AG09309 (cell line): ENCODE data around the gene STUM.
"Not testable (repeated sequence)": the region's sequence is repeated elsewhere in the genome, so short reads cannot be mapped to it uniquely, and the experiment has no call there.

Experiments
- DNase-seq: peaks from one replicate; pipeline ENCODE4 v3.0.0-alpha.2; 2010; ENCODE audit warnings: low read depth
- H3K4me3 ChIP-seq: 2 replicates; pipeline ENCODE4 v1.5.1; 2011; ENCODE audit warnings: mild to moderate bottlenecking, low read depth, low read length, moderate library complexity; ENCODE audit not compliant: control insufficient read depth
- TF ChIP-seq, protein P1 (sequence below): IDR thresholded peaks from 2 replicates; pipeline ENCODE4 v1.5.1; 2011; ENCODE audit warnings: mild to moderate bottlenecking, low read depth, low read length, inconsistent platforms; ENCODE audit not compliant: insufficient read depth, control insufficient read depth; ENCODE audit errors: missing control alignments

Gene STUM

GRCh38 chr1:226548256-226549093 is at the start of gene STUM:
Gene STUM (plus strand): TSS chr1:226548764. CDS start chr1:226548905, 141 bp downstream.
- peak within 1 kb of the TSS; percentile 7 for H3K4me3 ChIP-seq
- no peak for DNase-seq
- TF ChIP-seq, protein P1, sequence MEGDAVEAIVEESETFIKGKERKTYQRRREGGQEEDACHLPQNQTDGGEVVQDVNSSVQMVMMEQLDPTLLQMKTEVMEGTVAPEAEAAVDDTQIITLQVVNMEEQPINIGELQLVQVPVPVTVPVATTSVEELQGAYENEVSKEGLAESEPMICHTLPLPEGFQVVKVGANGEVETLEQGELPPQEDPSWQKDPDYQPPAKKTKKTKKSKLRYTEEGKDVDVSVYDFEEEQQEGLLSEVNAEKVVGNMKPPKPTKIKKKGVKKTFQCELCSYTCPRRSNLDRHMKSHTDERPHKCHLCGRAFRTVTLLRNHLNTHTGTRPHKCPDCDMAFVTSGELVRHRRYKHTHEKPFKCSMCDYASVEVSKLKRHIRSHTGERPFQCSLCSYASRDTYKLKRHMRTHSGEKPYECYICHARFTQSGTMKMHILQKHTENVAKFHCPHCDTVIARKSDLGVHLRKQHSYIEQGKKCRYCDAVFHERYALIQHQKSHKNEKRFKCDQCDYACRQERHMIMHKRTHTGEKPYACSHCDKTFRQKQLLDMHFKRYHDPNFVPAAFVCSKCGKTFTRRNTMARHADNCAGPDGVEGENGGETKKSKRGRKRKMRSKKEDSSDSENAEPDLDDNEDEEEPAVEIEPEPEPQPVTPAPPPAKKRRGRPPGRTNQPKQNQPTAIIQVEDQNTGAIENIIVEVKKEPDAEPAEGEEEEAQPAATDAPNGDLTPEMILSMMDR = no peak

DNA sequence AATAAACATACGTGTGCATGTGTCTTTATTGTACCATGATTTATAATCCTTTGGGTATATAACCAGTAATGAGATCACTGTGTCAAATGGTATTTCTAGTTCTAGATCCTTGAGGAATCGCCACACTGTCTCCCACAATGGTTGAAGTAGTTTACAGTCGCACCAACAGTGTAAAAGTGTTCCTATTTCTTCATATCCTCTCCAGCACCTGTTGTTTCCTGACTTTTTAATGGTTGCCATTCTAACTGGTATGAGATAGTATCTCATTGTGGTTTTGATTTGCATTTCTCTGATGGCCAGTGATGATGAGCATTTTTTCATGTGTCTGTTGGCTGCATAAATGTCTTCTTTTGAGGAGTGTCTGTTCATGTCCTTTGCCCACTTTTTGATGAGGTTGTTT is 48.9 kb upstream of the STUM start:
- not testable (repeated sequence) for DNase-seq, H3K4me3 ChIP-seq

DNA sequence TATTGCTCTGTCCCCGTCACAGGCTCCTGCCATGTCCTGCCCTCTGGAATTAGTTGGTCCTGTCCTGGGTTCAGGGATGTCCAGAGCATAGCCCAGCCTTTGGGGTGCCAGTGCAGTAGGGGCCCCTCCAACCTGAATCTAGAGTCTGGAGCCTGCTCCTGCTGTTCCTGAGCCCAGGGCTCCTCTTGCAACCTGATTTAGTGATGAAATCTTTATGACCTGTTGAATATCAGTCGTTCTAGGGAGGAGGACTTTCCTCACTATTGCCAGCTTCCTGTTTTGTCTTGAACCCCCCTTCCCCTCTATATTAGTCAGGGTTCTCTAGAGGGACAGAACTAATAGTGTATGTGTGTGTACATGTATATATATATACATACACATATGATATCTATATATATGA is 42.5 kb upstream of the STUM start:
- DNase-seq = no peak
- TF ChIP-seq, protein P1 = no peak

DNA sequence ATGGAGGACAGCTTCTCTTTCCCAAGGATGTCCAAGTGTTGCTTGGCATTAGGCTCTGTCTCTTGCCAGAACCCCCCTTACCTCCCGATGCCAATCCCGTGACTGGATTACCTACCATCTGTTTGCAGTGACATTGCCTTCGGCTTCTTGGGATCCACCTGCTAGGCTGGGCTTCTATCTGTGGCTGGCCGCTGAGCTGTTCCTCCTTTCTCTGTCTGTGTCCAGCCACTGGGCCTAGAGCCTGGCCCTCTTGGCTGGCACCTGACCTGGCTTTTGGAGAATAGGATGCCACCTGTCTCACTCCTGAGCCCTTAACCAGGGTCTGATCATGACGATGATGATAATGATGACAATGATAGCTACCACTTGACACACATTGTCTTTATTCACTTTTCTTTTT is 41.6 kb upstream of the STUM start:
- no peak overlapping the region for H3K4me3 ChIP-seq
- TF ChIP-seq, protein P1 = no peak
- DNase-seq = no peak

More for the DNA sequence above, 42.5 kb upstream of the STUM start:
- no peak overlapping the region for H3K4me3 ChIP-seq

DNA sequence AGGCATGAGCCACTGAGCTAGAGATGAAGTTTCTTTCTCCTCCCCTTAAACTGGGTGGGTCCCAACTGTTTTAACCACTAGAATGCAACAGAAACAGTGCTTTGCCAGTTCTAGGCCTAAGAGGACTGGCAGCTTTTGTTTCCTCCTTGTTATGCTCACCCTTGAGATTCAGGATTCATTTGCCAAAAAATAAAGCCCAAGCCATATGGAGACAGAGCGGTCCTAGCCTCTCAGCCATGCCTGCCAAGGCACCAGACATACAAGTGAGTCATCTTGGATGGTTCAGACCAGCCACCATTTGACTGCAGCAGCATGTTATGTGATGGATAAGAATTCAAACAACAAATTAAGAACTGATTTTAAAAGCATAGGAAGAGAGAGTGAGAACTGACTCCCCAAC is 38.1 kb upstream of the STUM start:
- H3K4me3 ChIP-seq = no peak overlapping the region
- no peak for DNase-seq
- TF ChIP-seq, protein P1 = no peak

DNA sequence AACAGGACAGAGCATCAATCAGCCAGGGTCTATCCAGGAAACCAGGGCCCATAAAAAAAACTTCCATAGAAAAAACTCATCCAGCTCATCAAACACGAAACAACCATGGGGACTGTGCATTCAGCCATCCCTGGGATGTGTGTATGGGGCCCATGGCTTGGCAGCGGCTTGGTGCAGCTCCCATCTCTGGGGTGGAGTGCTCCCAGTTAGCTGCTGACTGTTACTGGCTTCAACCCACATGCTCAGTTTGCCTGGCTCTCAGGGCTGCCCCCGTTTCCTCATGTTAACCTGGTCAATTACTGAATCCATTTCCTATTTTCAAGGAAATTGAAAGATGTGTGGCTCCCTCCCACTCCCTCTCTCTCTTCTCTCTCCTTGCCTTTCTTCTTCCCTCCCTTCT is 37.3 kb upstream of the STUM start:
- no peak overlapping the region for H3K4me3 ChIP-seq
- TF ChIP-seq, protein P1 = no peak
- DNase-seq = no peak

DNA sequence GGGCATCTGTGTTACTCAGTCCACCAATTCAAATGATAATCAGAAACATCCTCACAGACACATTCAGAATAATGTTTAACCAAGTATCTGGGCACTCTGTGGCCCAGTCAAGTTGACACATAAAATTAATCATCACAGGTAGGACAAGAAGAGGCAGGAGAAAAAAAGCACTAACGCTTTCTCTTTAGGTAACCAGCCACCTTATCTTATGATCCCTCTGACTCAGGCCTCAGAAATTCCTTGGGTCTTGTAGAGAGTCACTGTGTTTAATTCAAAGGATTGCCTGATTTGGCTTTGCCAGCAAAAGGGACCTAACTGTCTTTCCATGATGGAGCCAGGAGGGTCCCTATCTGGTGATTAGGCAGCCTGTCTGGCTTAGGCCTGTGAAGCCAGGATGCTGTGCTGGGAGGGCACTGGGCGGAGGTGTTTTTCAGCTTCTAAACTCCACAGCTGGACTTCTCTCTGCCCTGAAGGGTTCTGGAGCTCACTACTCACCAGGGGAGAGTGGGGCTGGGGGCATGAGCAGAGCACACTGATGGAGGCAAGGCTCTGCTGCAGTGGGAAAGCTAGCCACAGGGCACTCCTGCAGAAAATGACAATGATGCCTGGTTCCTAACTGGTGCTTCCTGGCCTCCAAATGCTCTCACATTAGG is 36.4 kb upstream of the STUM start:
- no peak overlapping the region for H3K4me3 ChIP-seq
- no peak for DNase-seq
- TF ChIP-seq, protein P1 = no peak
